HEK293T (cell line): ENCODE measurements around the gene MYCL.

Source experiments
- ELF4 ChIP-seq: fragments of 450-650 bp; IDR thresholded peaks from 2 replicates; pipeline ENCODE4 v1.6.1; 2017; ENCODE audit warnings: antibody characterized with exemption
- FOXA1 ChIP-seq: fragments of 450-650 bp; IDR thresholded peaks from 2 replicates; pipeline ENCODE4 v1.6.1; 2016; ENCODE audit warnings: mild to moderate bottlenecking
- FOXK2 ChIP-seq: fragments of 450-650 bp; IDR thresholded peaks from 2 replicates; pipeline ENCODE4 v1.6.1; 2016; ENCODE audit warnings: mild to moderate bottlenecking
- FOXM1 ChIP-seq: fragments of 450-650 bp; IDR thresholded peaks from 2 replicates; pipeline ENCODE4 v1.6.1; 2017; ENCODE audit warnings: mild to moderate bottlenecking, borderline replicate concordance
- SP1 ChIP-seq: fragments of 450-650 bp; IDR thresholded peaks from 2 replicates; pipeline ENCODE4 v1.6.1; 2017
- SUZ12 ChIP-seq: fragments of 450-650 bp; IDR thresholded peaks from 2 replicates; pipeline ENCODE4 v1.6.1; 2016; ENCODE audit warnings: mild to moderate bottlenecking

GRCh38 chr1:39947260-39947659 is 45.5 kb upstream of the MYCL start:
- TF ChIP-seq SP1 (no peak), ELF4 (no peak), FOXK2 (no peak), FOXM1 (no peak), SUZ12 (no peak), FOXA1 (no peak)
